Thyroid gland (tissue), 4 donors: ENCODE data around the gene GAS6. TPM values are rescaled to one million over a fixed set of nuclear protein-coding genes. Genes with fewer than 3 reads are reported as not detected.

Source experiments
- DNase-seq, 2 donors: peaks; one replicate each; pipeline ENCODE4 v3.0.0-alpha.2; 2019
- H3K27ac ChIP-seq, 3 donors: fragments of 200-600 bp; sonication (generic); 1 replicate in 2 of 3; 2 replicates in 1 of 3; pipeline ENCODE4 v1.5.1; 2016 to 2019; ENCODE audit warnings: mild to moderate bottlenecking in 1 of 3, moderate library complexity in 1 of 3
- H3K27me3 ChIP-seq: fragments of 200-600 bp; sonication (generic); one replicate; pipeline ENCODE4 v1.5.1; 2019
- H3K36me3 ChIP-seq, 2 donors: fragments of 200-600 bp; sonication (generic); one replicate each; pipeline ENCODE4 v1.5.1; 2016 to 2019
- H3K4me1 ChIP-seq, 2 donors: fragments of 200-600 bp; sonication (generic); one replicate each; pipeline ENCODE4 v1.5.1; 2017 to 2019
- H3K4me3 ChIP-seq, 3 donors: fragments of 200-600 bp; sonication (generic); replicated peaks in 1 of 3; 1 replicate in 2 of 3; 2 replicates in 1 of 3; pipeline ENCODE4 v1.5.1; 2016; ENCODE audit warnings: mild to moderate bottlenecking in 1 of 3
- H3K9me3 ChIP-seq: fragments of 200-600 bp; sonication (generic); one replicate; pipeline ENCODE4 v1.5.1; 2017
- CTCF ChIP-seq, 6 experiments: fragments of 200-600 bp in 3 of 6; fragments of 450-650 bp in 3 of 6; sonication (generic) in 3 of 6; IDR thresholded peaks; one replicate each; pipeline ENCODE4 v1.5.1; 2016 to 2019; ENCODE audit warnings: antibody characterized with exemption in 6 of 6, mild to moderate bottlenecking in 2 of 6, inconsistent platforms in 1 of 6, moderate library complexity in 1 of 6
- POLR2A ChIP-seq, 2 donors: fragments of 450-650 bp; IDR thresholded peaks; one replicate each; pipeline ENCODE4 v1.6.1; 2017; ENCODE audit warnings: antibody characterized with exemption in 2 of 2, mild to moderate bottlenecking in 2 of 2, moderate library complexity in 1 of 2
- WGBS, 2 donors: methylation state at CpG; one replicate each; pipeline ENCODE4 v1.1.5; 2017; 5-methylcytosine and 5-hydroxymethylcytosine counted together
- intact Hi-C: fragments of 100-400 bp; cut with DNase I; formaldehyde crosslinking; loops from one replicate; pipeline ENCODE4 v1.15.1; 2023
- total RNA-seq, 4 donors: library from RNA; depleted of rRNA; stranded (reverse); fragments of >200 nt; gene quantifications; one replicate each; pipeline ENCODE4 v1.2.3, GENCODE V29; 2016

GAS6 gene
- total RNA-seq, 4 donors from 2014 or later, result 145 to 197 (median 173) TPM

- no peaks in the 10 kb centered on the region for H3K27me3 ChIP-seq
- H3K9me3 ChIP-seq, result no peaks in the 10 kb centered on the region
- H3K4me1 ChIP-seq, result peaks cover 32 to 49% of the 10 kb centered on the region in 2 donors
- TF ChIP-seq POLR2A (IDR thresholded peaks at IDR 0.05) (no peak), CTCF (IDR thresholded peaks at IDR 0.05) (no peak)
- 100% methylated on average over 4 of the region's 12 CpGs; no CpG with 5 or more reads in 1 of the 2 donors for WGBS, 2 donors
- intact Hi-C loops, result no loop called here
- H3K4me3 ChIP-seq, result no peak overlapping the region
- H3K27ac ChIP-seq, result peak overlapping the region in 2 of 3 donors; percentile 80 to 92
- H3K36me3 ChIP-seq, result peaks cover 17 to 31% of the 10 kb centered on the region in 2 donors
- DNase-seq, result no peak
Measured at GRCh38 chr13:113822266-113822665, 41.6 kb downstream of the GAS6 start.

- DNase-seq, result peak; percentile 77 to 81
- TF ChIP-seq POLR2A (IDR thresholded peaks at IDR 0.05) (no peak), CTCF (IDR thresholded peaks at IDR 0.05) (no peak)
- Histone ChIP-seq H3K4me3 (no peak overlapping the region), H3K36me3 (peaks cover 13 to 27% of the 10 kb centered on the region in 2 donors), H3K27me3 (no peaks in the 10 kb centered on the region), H3K4me1 (peaks cover 32 to 52% of the 10 kb centered on the region in 2 donors), H3K9me3 (no peaks in the 10 kb centered on the region), H3K27ac (peak overlapping the region; percentile 75 to 92 (median 80))
- intact Hi-C loops, result no loop called here
- 56 to 85% methylated on average over 6 to 11 of the region's 24 CpGs for WGBS, 2 donors
Measured at GRCh38 chr13:113821847-113822246, 42.0 kb downstream of the GAS6 start.

GRCh38 chr13:113820813-113821651 lies 42.8 kb downstream of the GAS6 start:
- intact Hi-C loops, result no loop called here
- Histone ChIP-seq H3K9me3 (no peaks in the 10 kb centered on the region), H3K36me3 (peaks cover 13 to 19% of the 10 kb centered on the region in 2 donors), H3K27ac (peak overlapping the region; percentile 75 to 92 (median 80)), H3K4me1 (peaks cover 32 to 58% of the 10 kb centered on the region in 2 donors), H3K4me3 (no peak overlapping the region), H3K27me3 (no peaks in the 10 kb centered on the region)
- peak; percentile 94 to 95 for DNase-seq
- 32 to 38% methylated on average over 9 to 38 of the region's 54 CpGs for WGBS, 2 donors
- peak in 1 of 2 donors; percentile 35 for TF ChIP-seq POLR2A (IDR thresholded peaks at IDR 0.05)
- TF ChIP-seq CTCF (IDR thresholded peaks at IDR 0.05), result peak in 2 of 6 experiments; percentile 9 to 14

GRCh38 chr13:113819731-113820715 lies 43.9 kb downstream of the GAS6 start:
- intact Hi-C loops, result loop anchor here (5.0 kb wide), 2 partner anchors 127 to 407 kb away; no protein-coding TSS in a partner anchor
- Histone ChIP-seq H3K36me3 (peaks cover 12 to 13% of the 10 kb centered on the region in 2 donors), H3K27ac (peak overlapping the region; percentile 3 to 92 (median 75)), H3K9me3 (no peaks in the 10 kb centered on the region), H3K4me1 (peaks cover 32 to 58% of the 10 kb centered on the region in 2 donors), H3K27me3 (no peaks in the 10 kb centered on the region), H3K4me3 (no peak overlapping the region)
- 92 to 93% methylated on average over 36 to 37 of the region's 52 CpGs for WGBS, 2 donors
- TF ChIP-seq CTCF (IDR thresholded peaks at IDR 0.05) (no peak), POLR2A (IDR thresholded peaks at IDR 0.05) (no peak)
- DNase-seq, result no peak
